ENCODE measurements around the gene ZNF76.
A peak's percentile ranks its signal among the peaks of the same experiment; 100 is the strongest.

The ZNF76 gene

GRCh38 chr6:35295036-35295435, 35.5 kb downstream of the ZNF76 start:
- no peak overlapping the region for H3K4me3 ChIP-seq (ENCODE audit: control insufficient read depth in 1 of 7, extremely low read depth in 1 of 7, insufficient read depth in 4 of 7, low read depth in 2 of 7, low read length in 6 of 7)
- DNase-seq, result no peak
- 100% methylated on average over 2 of the region's 2 CpGs for WGBS (ENCODE audit: insufficient coverage)
- H3K36me3 ChIP-seq (ENCODE audit: control insufficient read depth in 4 of 4, insufficient read depth in 4 of 4, low read length in 3 of 4), result peaks cover 0 to 62% (median 42%) of the 10 kb centered on the region in 4 experiments
- CTCF ChIA-PET, result interaction anchor here (0.6 to 20.5 kb wide), 10 partner anchors 9 to 551 kb away, joined by 4 to 405 read pairs (median 9); partner anchors contain the start of genes FANCE and PPARD
- H3K9me3 ChIP-seq (ENCODE audit: control extremely low read depth in 1 of 5, control insufficient read depth in 4 of 5, insufficient read depth in 2 of 5, low read depth in 1 of 5, low read length in 4 of 5), result no peaks in the 10 kb centered on the region
- H3K27ac ChIP-seq (ENCODE audit: insufficient read depth in 1 of 2, low read depth in 1 of 2, low read length in 2 of 2, poor library complexity in 1 of 2, severe bottlenecking in 2 of 2), result no peak overlapping the region
- POLR2A ChIA-PET, result no interaction called here
- H3K27me3 ChIP-seq (replicated peaks in 2 of 5; ENCODE audit: control insufficient read depth in 4 of 5, insufficient read depth in 5 of 5, low read length in 4 of 5), result no peaks in the 10 kb centered on the region
- H3K4me1 ChIP-seq (ENCODE audit: control extremely low read depth in 1 of 4, control insufficient read depth in 4 of 4, insufficient read depth in 4 of 4, low read length in 3 of 4), result peaks cover 20 to 33% (median 32%) of the 10 kb centered on the region in 4 experiments

DNA sequence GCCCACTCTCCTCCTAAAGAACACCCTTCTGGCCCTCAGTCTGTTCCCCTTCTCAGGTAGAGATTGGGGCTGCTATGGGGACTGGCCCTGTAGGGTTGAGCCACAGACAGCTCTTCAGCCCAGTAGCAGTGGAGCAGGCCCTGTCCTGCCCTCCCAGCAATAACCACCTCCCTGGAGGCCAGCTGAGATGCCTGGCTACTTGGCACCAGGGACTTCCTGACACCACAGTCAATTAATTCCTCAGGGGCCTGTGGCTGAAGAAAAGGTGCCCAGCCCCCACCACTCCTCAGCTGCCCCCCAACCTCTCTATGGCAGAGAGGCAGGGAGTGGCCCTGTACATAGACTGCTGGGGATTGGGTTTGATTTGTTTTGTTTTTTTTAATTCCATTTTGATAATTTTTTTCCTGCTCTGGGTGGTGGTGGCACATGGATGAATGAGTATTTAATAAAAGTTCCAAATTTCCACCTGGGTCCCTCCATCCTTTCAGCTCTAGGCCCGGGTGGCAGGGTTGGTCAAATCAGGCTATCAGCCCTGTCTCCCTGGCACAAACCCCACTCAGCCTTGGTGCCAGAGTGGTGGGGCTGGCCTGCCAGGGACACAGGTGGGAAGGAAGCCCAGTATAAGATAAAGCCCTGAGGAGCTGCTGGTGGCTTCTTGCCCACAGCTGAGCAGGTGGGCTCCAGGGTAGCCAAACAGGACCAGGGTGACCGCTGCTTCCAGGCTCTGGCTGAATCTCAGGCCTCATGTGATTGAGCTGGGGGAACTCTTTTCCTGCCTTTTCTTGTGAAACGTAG, 36.2 kb downstream of the ZNF76 start:
- H3K4me1 ChIP-seq (ENCODE audit: control extremely low read depth in 1 of 4, control insufficient read depth in 4 of 4, insufficient read depth in 4 of 4, low read length in 3 of 4), result peaks cover 27 to 40% (median 39%) of the 10 kb centered on the region in 4 experiments

DNA sequence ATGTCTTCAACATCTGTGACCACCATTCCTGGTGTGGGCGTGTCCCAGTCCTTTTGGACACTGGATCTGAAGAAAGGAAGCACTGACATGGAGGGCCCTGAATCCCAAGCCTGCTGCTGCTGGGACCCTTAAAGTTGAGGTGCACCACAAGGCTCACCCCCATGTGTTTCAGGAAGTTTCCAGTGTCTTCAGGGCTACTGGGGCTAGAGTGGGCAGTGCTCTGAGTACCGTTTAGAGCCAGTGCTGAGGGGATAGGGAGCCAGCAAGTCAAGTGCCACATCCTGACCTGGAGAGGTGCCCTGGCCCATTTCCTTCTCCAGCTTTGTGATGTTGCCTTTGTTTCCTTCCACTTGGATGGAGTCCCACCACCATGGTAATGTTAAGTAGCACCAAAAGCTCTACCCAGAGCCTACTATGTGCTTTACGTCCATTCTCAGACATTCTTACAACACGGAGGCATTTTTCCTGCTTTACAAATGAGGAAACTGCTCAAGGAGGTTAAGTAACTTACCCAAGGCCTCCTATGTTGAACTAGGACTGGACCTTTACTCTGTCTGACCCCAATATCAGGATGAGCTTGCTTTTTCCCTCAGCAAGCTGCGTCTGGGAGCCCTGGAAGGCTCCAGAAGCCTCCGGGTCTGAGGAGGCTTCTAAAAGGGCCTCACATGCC, 37.5 kb downstream of the ZNF76 start:
- H3K27me3 ChIP-seq (replicated peaks in 2 of 5; ENCODE audit: control insufficient read depth in 4 of 5, insufficient read depth in 5 of 5, low read length in 4 of 5), result no peaks in the 10 kb centered on the region
- CTCF ChIA-PET, result interaction anchor here (1.0 to 20.5 kb wide), 19 partner anchors 11 to 440 kb away, joined by 3 to 405 read pairs (median 4); partner anchors contain the start of genes FANCE and RPL10A
- H3K9me3 ChIP-seq (ENCODE audit: control extremely low read depth in 1 of 5, control insufficient read depth in 4 of 5, insufficient read depth in 2 of 5, low read depth in 1 of 5, low read length in 4 of 5), result no peaks in the 10 kb centered on the region
- H3K27ac ChIP-seq (ENCODE audit: insufficient read depth in 1 of 2, low read depth in 1 of 2, low read length in 2 of 2, poor library complexity in 1 of 2, severe bottlenecking in 2 of 2), result peak overlapping the region in 1 of 2 experiments; percentile 94
- peaks cover 31 to 53% (median 49%) of the 10 kb centered on the region in 4 experiments for H3K4me1 ChIP-seq (ENCODE audit: control extremely low read depth in 1 of 4, control insufficient read depth in 4 of 4, insufficient read depth in 4 of 4, low read length in 3 of 4)
- WGBS (ENCODE audit: insufficient coverage), result 35% methylated on average over 6 of the region's 6 CpGs
- H3K36me3 ChIP-seq (ENCODE audit: control insufficient read depth in 4 of 4, insufficient read depth in 4 of 4, low read length in 3 of 4), result peaks cover 0 to 51% (median 24%) of the 10 kb centered on the region in 4 experiments
- POLR2A ChIA-PET, result interaction anchor here (0.7 to 1.4 kb wide), 3 partner anchors 152 to 174 kb away, joined by 3 to 6 read pairs (median 4); no protein-coding TSS in a partner anchor
- peak overlapping the region in 4 of 7 experiments; percentile 77 to 91 (median 84) for H3K4me3 ChIP-seq (ENCODE audit: control insufficient read depth in 1 of 7, extremely low read depth in 1 of 7, insufficient read depth in 4 of 7, low read depth in 2 of 7, low read length in 6 of 7)
- DNase-seq, result no peak

More for the DNA sequence above, 36.2 kb downstream of the ZNF76 start:
- peak overlapping the region in 1 of 2 experiments; percentile 7 for H3K27ac ChIP-seq (ENCODE audit: insufficient read depth in 1 of 2, low read depth in 1 of 2, low read length in 2 of 2, poor library complexity in 1 of 2, severe bottlenecking in 2 of 2)
- POLR2A ChIA-PET, result interaction anchor here (1.1 kb wide), 1 partner anchor 154 kb away, joined by 4 read pairs; no protein-coding TSS in a partner anchor
- H3K27me3 ChIP-seq (replicated peaks in 2 of 5; ENCODE audit: control insufficient read depth in 4 of 5, insufficient read depth in 5 of 5, low read length in 4 of 5), result no peaks in the 10 kb centered on the region
- 50% methylated on average over 2 of the region's 3 CpGs for WGBS (ENCODE audit: insufficient coverage)
- no peak for DNase-seq
- peaks cover 0 to 60% (median 35%) of the 10 kb centered on the region in 4 experiments for H3K36me3 ChIP-seq (ENCODE audit: control insufficient read depth in 4 of 4, insufficient read depth in 4 of 4, low read length in 3 of 4)
- CTCF ChIA-PET, result interaction anchor here (0.6 to 20.5 kb wide), 18 partner anchors 10 to 552 kb away, joined by 3 to 405 read pairs (median 5); partner anchors contain the start of genes FANCE, PPARD and RPL10A
- no peaks in the 10 kb centered on the region for H3K9me3 ChIP-seq (ENCODE audit: control extremely low read depth in 1 of 5, control insufficient read depth in 4 of 5, insufficient read depth in 2 of 5, low read depth in 1 of 5, low read length in 4 of 5)
- no peak overlapping the region for H3K4me3 ChIP-seq (ENCODE audit: control insufficient read depth in 1 of 7, extremely low read depth in 1 of 7, insufficient read depth in 4 of 7, low read depth in 2 of 7, low read length in 6 of 7)

DNA sequence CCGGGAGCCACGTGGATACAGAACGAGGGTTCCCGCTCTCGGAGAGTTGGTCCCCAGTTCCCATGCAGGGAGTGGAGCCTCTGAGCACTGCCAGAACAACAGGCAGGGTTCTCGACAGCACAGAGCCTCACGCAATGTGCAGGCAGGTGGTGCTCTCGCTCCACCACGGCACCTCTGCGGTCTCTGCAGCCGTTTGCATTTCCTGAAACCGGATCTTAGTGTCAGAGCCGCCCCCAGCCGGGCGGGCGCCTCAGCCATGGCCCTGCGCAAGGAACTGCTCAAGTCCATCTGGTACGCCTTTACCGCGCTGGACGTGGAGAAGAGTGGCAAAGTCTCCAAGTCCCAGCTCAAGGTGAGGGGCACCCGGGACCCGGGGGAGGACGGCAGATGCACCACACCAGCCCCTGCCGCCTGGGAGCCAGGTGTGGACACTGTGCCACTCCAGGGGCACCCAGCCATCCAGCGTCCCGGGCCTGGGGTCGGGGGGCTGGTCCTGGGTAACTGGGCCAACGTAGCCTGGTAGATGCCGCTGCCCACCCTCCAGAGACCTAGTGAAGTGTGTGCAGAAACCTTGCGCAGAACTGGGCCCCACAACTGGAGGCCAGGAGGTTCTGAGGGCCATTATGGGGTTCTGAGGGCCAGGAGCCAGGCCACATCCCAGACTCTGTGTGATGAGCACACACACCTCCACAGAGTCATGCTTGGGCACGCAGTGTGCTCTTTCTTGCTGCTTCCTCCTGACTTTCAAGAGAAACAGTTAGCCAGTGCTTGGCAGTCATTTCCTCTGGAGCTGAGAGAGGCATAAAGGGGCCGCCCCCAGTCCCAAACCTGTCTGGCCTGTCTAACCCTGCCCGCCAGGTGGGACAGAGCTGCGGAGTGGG, 38.3 kb downstream of the ZNF76 start, which contains the start of gene DEF6:
Gene DEF6, plus strand, starts transcription at position 218 of the 881 bp plus-strand sequence. Its CDS starts 39 bp downstream, at position 257.
- peak within 1 kb of the TSS; percentile 85 to 94 for H3K27ac ChIP-seq (ENCODE audit: insufficient read depth in 1 of 2, low read depth in 1 of 2, low read length in 2 of 2, poor library complexity in 1 of 2, severe bottlenecking in 2 of 2)
- DNase-seq, result peak; percentile 91 to 94 (median 94)
- no peaks in the 10 kb centered on the region for H3K9me3 ChIP-seq (ENCODE audit: control extremely low read depth in 1 of 5, control insufficient read depth in 4 of 5, insufficient read depth in 2 of 5, low read depth in 1 of 5, low read length in 4 of 5)
- H3K27me3 ChIP-seq (replicated peaks in 2 of 5; ENCODE audit: control insufficient read depth in 4 of 5, insufficient read depth in 5 of 5, low read length in 4 of 5), result no peaks in the 10 kb centered on the region
- CTCF ChIA-PET, result interaction anchor here (1.0 to 20.5 kb wide), 17 partner anchors 12 to 319 kb away, joined by 3 to 405 read pairs (median 4); partner anchors contain the start of genes FANCE, PPARD and RPL10A
- H3K36me3 ChIP-seq (ENCODE audit: control insufficient read depth in 4 of 4, insufficient read depth in 4 of 4, low read length in 3 of 4), result peaks cover 0 to 44% (median 20%) of the 10 kb centered on the region in 4 experiments
- POLR2A ChIA-PET, result interaction anchor here (0.7 to 1.4 kb wide), 2 partner anchors 152 to 173 kb away, joined by 3 to 6 read pairs; no protein-coding TSS in a partner anchor
- WGBS (ENCODE audit: insufficient coverage), result under 1% methylated on average over 27 of the region's 35 CpGs
- H3K4me3 ChIP-seq (ENCODE audit: control insufficient read depth in 1 of 7, extremely low read depth in 1 of 7, insufficient read depth in 4 of 7, low read depth in 2 of 7, low read length in 6 of 7), result peak within 1 kb of the TSS; percentile 44 to 91 (median 78)
- peaks cover 37 to 61% (median 57%) of the 10 kb centered on the region in 4 experiments for H3K4me1 ChIP-seq (ENCODE audit: control extremely low read depth in 1 of 4, control insufficient read depth in 4 of 4, insufficient read depth in 4 of 4, low read length in 3 of 4)

DNA sequence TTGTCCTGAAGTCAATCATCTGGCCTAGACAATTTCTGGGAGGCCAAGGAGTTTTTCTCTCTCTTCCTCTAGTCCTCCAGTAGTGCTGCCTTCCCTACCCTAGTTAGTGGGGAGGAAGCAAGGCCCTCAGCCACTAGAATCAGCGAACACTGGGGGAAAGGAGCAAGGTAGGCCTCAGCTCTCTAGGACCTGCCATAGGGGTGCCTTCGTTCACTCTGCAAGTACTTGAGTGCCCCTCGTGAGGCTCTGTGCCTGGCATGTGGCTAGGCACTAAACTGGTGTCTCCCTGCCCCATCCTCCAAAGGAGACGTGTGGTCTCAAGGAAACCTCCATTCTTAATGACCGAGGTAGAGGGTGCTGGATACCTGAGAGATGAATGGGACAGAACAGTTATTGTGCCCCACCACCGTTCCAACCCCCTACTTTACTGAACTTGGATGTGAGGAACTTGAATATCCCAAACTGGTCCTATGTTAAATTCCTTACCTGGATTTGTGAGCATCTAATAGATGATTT, 39.1 kb downstream of the ZNF76 start:
- ChIA-PET POLR2A (interaction anchor here (0.9 to 1.4 kb wide), 3 partner anchors 17 to 151 kb away, joined by 3 read pairs; no protein-coding TSS in a partner anchor), CTCF (interaction anchor here (1.0 to 20.5 kb wide), 9 partner anchors 13 to 196 kb away, joined by 3 to 405 read pairs (median 6); partner anchors contain the start of genes FANCE and PPARD)
- peaks cover 0 to 36% (median 14%) of the 10 kb centered on the region in 4 experiments for H3K36me3 ChIP-seq (ENCODE audit: control insufficient read depth in 4 of 4, insufficient read depth in 4 of 4, low read length in 3 of 4)
- 15% methylated on average over 4 of the region's 6 CpGs for WGBS (ENCODE audit: insufficient coverage)
- H3K27ac ChIP-seq (ENCODE audit: insufficient read depth in 1 of 2, low read depth in 1 of 2, low read length in 2 of 2, poor library complexity in 1 of 2, severe bottlenecking in 2 of 2), result peak overlapping the region; percentile 85 to 94
- H3K4me1 ChIP-seq (ENCODE audit: control extremely low read depth in 1 of 4, control insufficient read depth in 4 of 4, insufficient read depth in 4 of 4, low read length in 3 of 4), result peaks cover 42 to 69% (median 65%) of the 10 kb centered on the region in 4 experiments
- no peaks in the 10 kb centered on the region for H3K9me3 ChIP-seq (ENCODE audit: control extremely low read depth in 1 of 5, control insufficient read depth in 4 of 5, insufficient read depth in 2 of 5, low read depth in 1 of 5, low read length in 4 of 5)
- DNase-seq, result peak in 2 of 3 donors; percentile 16 to 31
- H3K27me3 ChIP-seq (replicated peaks in 2 of 5; ENCODE audit: control insufficient read depth in 4 of 5, insufficient read depth in 5 of 5, low read length in 4 of 5), result no peaks in the 10 kb centered on the region
- peak overlapping the region in 6 of 7 experiments; percentile 44 to 91 (median 80) for H3K4me3 ChIP-seq (ENCODE audit: control insufficient read depth in 1 of 7, extremely low read depth in 1 of 7, insufficient read depth in 4 of 7, low read depth in 2 of 7, low read length in 6 of 7)
